ENCODE measurements around the gene CHST5.
"Not testable (repeated sequence)": the region's sequence is repeated elsewhere in the genome, so short reads cannot be mapped to it uniquely, and the experiment has no call there.

Gene CHST5

DNA sequence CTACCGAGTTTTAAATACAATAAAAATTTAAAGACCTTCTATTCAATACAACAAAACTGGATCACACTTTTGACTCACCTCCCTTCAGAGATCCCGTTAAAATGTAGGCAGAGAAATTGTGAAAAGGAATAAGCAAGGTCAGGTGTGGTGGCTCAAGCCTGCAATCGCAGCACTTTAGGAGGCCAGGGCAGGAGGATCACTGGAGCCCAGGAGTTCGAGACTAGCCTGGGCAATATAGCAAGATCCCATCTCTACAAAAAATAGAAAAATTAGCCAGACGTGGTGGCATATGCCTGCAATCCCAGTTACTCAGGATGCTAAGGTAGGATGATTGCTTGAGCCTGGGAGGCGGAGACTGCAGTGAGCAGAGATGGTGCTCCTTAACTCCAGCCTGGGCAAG, 16.7 kb downstream of the CHST5 start:
- H3K9me3 ChIP-seq (ENCODE audit: insufficient read depth, low read length, severe bottlenecking): no peaks in the 10 kb centered on the region
- DNase-seq (no peak), ATAC-seq (ENCODE audit: insufficient read depth, low read depth) (no peak)
- H3K27me3 ChIP-seq (ENCODE audit: insufficient read depth, low read length, poor library complexity): no peaks in the 10 kb centered on the region
- H3K4me1 ChIP-seq (ENCODE audit: insufficient read depth, low read length): peaks cover 13% of the 10 kb centered on the region
- no peaks in the 10 kb centered on the region for H4K20me1 ChIP-seq (ENCODE audit: insufficient read depth, low read length)
- H3K36me3 ChIP-seq (ENCODE audit: insufficient read depth, low read length): no peaks in the 10 kb centered on the region
- H3K79me2 ChIP-seq (ENCODE audit: insufficient read depth, low read length): peaks cover 4% of the 10 kb centered on the region
- TF ChIP-seq CTCF (IDR thresholded peaks at IDR 0.05; ENCODE audit: borderline replicate concordance, extremely low read depth, low read length, poor library complexity, severe bottlenecking): no peak
- TF ChIP-seq EZH2 (IDR thresholded peaks at IDR 0.05; ENCODE audit: borderline replicate concordance, low read depth, low read length, severe bottlenecking): no peak
- H2AFZ ChIP-seq (ENCODE audit: low read depth, low read length): no peak overlapping the region
- no peak overlapping the region for H3K4me3 ChIP-seq (ENCODE audit: low read depth in 1 of 2, low read length in 2 of 2)
- H3K4me2 ChIP-seq (ENCODE audit: insufficient read depth, low read length): no peak overlapping the region
- H3K9ac ChIP-seq (ENCODE audit: low read depth, low read length): no peak overlapping the region
- H3K27ac ChIP-seq (ENCODE audit: low read length): no peak overlapping the region

DNA sequence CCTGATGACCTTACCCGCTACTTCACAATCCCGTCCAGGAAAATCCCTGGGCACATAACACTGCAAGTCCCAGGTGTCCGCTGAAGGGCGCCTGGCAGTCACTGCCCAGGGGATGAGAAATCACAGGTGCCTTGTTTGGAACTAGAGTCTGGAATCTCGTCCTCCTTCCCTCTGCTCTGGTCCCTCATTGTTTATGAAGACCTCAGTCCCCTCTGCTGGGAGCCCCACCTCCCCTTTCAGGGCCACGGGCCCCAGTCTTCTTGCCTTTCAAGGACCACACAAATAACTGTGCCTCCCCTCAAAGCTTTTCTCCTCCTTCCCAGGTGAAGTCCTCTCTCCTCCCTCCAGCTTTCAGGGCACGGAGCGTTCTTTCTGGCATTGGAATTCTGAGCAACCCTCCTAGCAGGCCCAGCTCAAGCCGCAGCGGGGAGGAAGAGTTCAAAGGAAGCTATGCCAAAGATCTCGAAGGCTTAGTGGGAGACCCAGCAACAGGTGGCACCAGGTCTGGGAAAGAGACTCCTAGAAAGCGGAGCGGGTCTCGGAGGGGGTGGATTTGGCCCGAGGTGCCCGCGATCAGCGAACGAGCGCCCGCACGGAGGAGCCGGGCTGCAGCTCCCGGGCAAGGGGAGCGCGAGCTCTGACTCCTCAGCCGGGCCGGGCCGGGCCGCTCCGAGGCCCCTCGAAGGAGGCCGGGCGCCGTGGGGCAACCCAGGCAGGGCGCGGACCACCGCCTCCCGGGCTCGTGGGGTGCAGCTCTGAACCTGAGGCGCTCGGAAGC, 19.5 kb downstream of the CHST5 start:
- peak overlapping the region; percentile 77 for H3K4me2 ChIP-seq (ENCODE audit: insufficient read depth, low read length)
- not testable (repeated sequence) for H3K36me3 ChIP-seq (ENCODE audit: insufficient read depth, low read length); H3K9me3 ChIP-seq (ENCODE audit: insufficient read depth, low read length, severe bottlenecking); H3K79me2 ChIP-seq (ENCODE audit: insufficient read depth, low read length); H4K20me1 ChIP-seq (ENCODE audit: insufficient read depth, low read length); H3K27me3 ChIP-seq (ENCODE audit: insufficient read depth, low read length, poor library complexity)
- DNase-seq (peak; percentile 35), ATAC-seq (ENCODE audit: insufficient read depth, low read depth) (peak; percentile 47)
- peak overlapping the region; percentile 73 for H3K27ac ChIP-seq (ENCODE audit: low read length)
- peak overlapping the region; percentile 55 to 83 for H3K4me3 ChIP-seq (ENCODE audit: low read depth in 1 of 2, low read length in 2 of 2)
- peak overlapping the region; percentile 96 for H2AFZ ChIP-seq (ENCODE audit: low read depth, low read length)
- H3K9ac ChIP-seq (ENCODE audit: low read depth, low read length): peak overlapping the region; percentile 90
- H3K4me1 ChIP-seq (ENCODE audit: insufficient read depth, low read length): peaks cover 13% of the 10 kb centered on the region

- no peaks in the 10 kb centered on the region for H3K36me3 ChIP-seq (ENCODE audit: insufficient read depth, low read length)
- no peak overlapping the region for H2AFZ ChIP-seq (ENCODE audit: low read depth, low read length)
- H3K4me1 ChIP-seq (ENCODE audit: insufficient read depth, low read length): peaks cover 13% of the 10 kb centered on the region
- H4K20me1 ChIP-seq (ENCODE audit: insufficient read depth, low read length): no peaks in the 10 kb centered on the region
- no peak overlapping the region for H3K4me2 ChIP-seq (ENCODE audit: insufficient read depth, low read length)
- no peak for ATAC-seq (ENCODE audit: insufficient read depth, low read depth)
- peaks cover 4% of the 10 kb centered on the region for H3K79me2 ChIP-seq (ENCODE audit: insufficient read depth, low read length)
- no peak for DNase-seq
- H3K27me3 ChIP-seq (ENCODE audit: insufficient read depth, low read length, poor library complexity): no peaks in the 10 kb centered on the region
- H3K4me3 ChIP-seq (ENCODE audit: low read depth in 1 of 2, low read length in 2 of 2): no peak overlapping the region
- no peak overlapping the region for H3K27ac ChIP-seq (ENCODE audit: low read length)
- no peak overlapping the region for H3K9ac ChIP-seq (ENCODE audit: low read depth, low read length)
- TF ChIP-seq CTCF (IDR thresholded peaks at IDR 0.05; ENCODE audit: borderline replicate concordance, extremely low read depth, low read length, poor library complexity, severe bottlenecking) (no peak), EZH2 (IDR thresholded peaks at IDR 0.05; ENCODE audit: borderline replicate concordance, low read depth, low read length, severe bottlenecking) (no peak)
- no peaks in the 10 kb centered on the region for H3K9me3 ChIP-seq (ENCODE audit: insufficient read depth, low read length, severe bottlenecking)
Measured at GRCh38 chr16:75514296-75514695, 21.6 kb downstream of the CHST5 start.

- no peak overlapping the region for H3K27ac ChIP-seq (ENCODE audit: low read length)
- no peaks in the 10 kb centered on the region for H4K20me1 ChIP-seq (ENCODE audit: insufficient read depth, low read length)
- no peaks in the 10 kb centered on the region for H3K9me3 ChIP-seq (ENCODE audit: insufficient read depth, low read length, severe bottlenecking)
- H3K4me2 ChIP-seq (ENCODE audit: insufficient read depth, low read length): no peak overlapping the region
- no peak for TF ChIP-seq CTCF (IDR thresholded peaks at IDR 0.05; ENCODE audit: borderline replicate concordance, extremely low read depth, low read length, poor library complexity, severe bottlenecking)
- TF ChIP-seq EZH2 (IDR thresholded peaks at IDR 0.05; ENCODE audit: borderline replicate concordance, low read depth, low read length, severe bottlenecking): no peak
- no peaks in the 10 kb centered on the region for H3K79me2 ChIP-seq (ENCODE audit: insufficient read depth, low read length)
- no peaks in the 10 kb centered on the region for H3K4me1 ChIP-seq (ENCODE audit: insufficient read depth, low read length)
- no peaks in the 10 kb centered on the region for H3K36me3 ChIP-seq (ENCODE audit: insufficient read depth, low read length)
- no peak overlapping the region for H3K4me3 ChIP-seq (ENCODE audit: low read depth in 1 of 2, low read length in 2 of 2)
- no peak for DNase-seq
- H3K9ac ChIP-seq (ENCODE audit: low read depth, low read length): no peak overlapping the region
- H2AFZ ChIP-seq (ENCODE audit: low read depth, low read length): no peak overlapping the region
- ATAC-seq (ENCODE audit: insufficient read depth, low read depth): no peak
- H3K27me3 ChIP-seq (ENCODE audit: insufficient read depth, low read length, poor library complexity): no peaks in the 10 kb centered on the region
Measured at GRCh38 chr16:75506574-75506973, 29.3 kb downstream of the CHST5 start.
